PFSK-1 (cell line): ENCODE results near the gene ATP1A1.

Experiments
- POLR2AphosphoS5 ChIP-seq: IDR thresholded peaks from 2 replicates; pipeline ENCODE4 v1.6.1; 2012; ENCODE audit warnings: low read depth, mild to moderate bottlenecking, control low read depth, low read length, moderate library complexity
- SIN3A ChIP-seq: IDR thresholded peaks from 2 replicates; pipeline ENCODE4 v1.6.1; 2012; ENCODE audit warnings: mild to moderate bottlenecking, low read length, moderate library complexity, borderline replicate concordance; ENCODE audit not compliant: insufficient read depth
- TAF1 ChIP-seq: IDR thresholded peaks from 2 replicates; pipeline ENCODE4 v1.6.1; 2012; ENCODE audit warnings: low read length, control low read depth, borderline replicate concordance; ENCODE audit not compliant: insufficient read depth

GRCh38 chr1:116350097-116350645 is 22.9 kb upstream of the ATP1A1 start:
- no peak for TF ChIP-seq TAF1
- TF ChIP-seq POLR2AphosphoS5, result no peak
- no peak for TF ChIP-seq SIN3A
